Gastrocnemius medialis (tissue), 4 donors: Measurements from ENCODE around the gene ABO.

Experiments used
- CTCF ChIP-seq, 5 experiments: fragments of 450-650 bp in 3 of 5; fragments of 200-600 bp in 2 of 5; sonication (generic) in 2 of 5; IDR thresholded peaks in 4 of 5; conservative IDR thresholded peaks in 1 of 5; 1 replicate in 4 of 5; 2 replicates in 1 of 5; pipeline ENCODE4 v1.5.1; 2016 to 2019; ENCODE audit warnings: antibody characterized with exemption in 5 of 5, mild to moderate bottlenecking in 3 of 5, moderate library complexity in 3 of 5
- POLR2A ChIP-seq, 2 donors: fragments of 450-650 bp; IDR thresholded peaks; one replicate each; pipeline ENCODE4 v1.6.1; 2017; ENCODE audit warnings: antibody characterized with exemption in 2 of 2, mild to moderate bottlenecking in 2 of 2, moderate library complexity in 2 of 2

- TF ChIP-seq CTCF (IDR thresholded peaks at IDR 0.05 in 4 of 5, conservative IDR thresholded peaks at IDR 0.05 in 1 of 5) = no peak
- no peak for TF ChIP-seq POLR2A (IDR thresholded peaks at IDR 0.05)
Observed at GRCh38 chr9:133276001-133276884, 1.2 kb upstream of the ABO start.
